ENCODE data around the gene MPP2. TPM values are rescaled to one million over a fixed set of nuclear protein-coding genes. Genes with fewer than 3 reads are reported as not detected.
"Not testable (repeated sequence)": the region's sequence is repeated elsewhere in the genome, so short reads cannot be mapped to it uniquely, and the experiment has no call there.

The MPP2 gene
- total and polyA plus RNA-seq, 11 donors, result 6.7 to 22.3 (median 13.6) TPM

DNA sequence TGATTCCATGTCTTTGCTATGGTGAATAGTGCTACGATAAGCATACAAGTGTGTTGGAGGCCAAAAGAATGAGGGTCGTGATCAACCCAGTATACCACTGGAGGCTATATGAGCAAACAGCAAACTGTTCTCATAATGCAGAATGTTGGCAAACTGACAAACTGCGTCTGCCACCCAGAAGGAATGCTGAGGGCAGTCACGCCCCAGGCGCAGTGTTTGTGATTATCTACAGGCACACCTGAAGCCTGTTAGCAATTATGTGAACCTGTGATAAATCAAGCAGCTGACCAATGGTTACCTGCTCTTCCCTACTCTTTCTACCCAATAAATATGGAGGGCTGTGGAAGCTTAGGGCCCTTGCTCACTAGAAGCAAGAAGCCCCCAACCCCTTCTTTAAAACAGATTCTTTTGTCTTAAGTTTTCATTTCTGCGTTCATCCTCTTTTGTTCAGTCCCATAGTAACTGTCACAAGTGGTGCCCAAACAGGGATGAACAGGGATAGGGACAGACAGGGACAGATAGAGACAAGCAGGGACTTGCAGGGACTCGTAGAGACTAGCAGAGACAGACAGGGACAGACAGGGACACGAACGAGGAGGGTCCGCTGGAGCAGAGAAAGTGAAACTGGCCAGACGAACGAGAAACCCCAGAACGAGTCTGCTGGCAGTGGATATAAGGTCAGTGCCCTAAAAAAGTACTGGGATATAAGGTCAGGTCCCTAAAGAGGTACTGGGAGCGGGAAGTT lies 35.2 kb downstream of the MPP2 start:
- Histone ChIP-seq H3K9me3 (no peaks in the 10 kb centered on the region), H3K27ac (peak overlapping the region in 5 of 12 donors; percentile 1 to 84 (median 20)), H3K4me3 (peak overlapping the region in 6 of 12 donors; percentile 2 to 47 (median 29)), H3K27me3 (no peaks in the 10 kb centered on the region), H3K36me3 (peaks cover 0 to 6% (median 0%) of the 10 kb centered on the region in 9 donors), H3K4me1 (peaks cover 0 to 35% (median 5%) of the 10 kb centered on the region in 12 donors)
- DNase-seq, result no peak
- WGBS, 4 donors, result 42 to 53% (median 50%) methylated on average over 14 of the region's 14 CpGs
- ATAC-seq, result peak; percentile 3 to 24 (median 6)
- intact Hi-C loops (cut with DNase I), result loop anchor here in 1 of 10 donors (10.0 kb wide), 1 partner anchor 123 kb away; no protein-coding TSS in a partner anchor
- TF ChIP-seq, protein P1, sequence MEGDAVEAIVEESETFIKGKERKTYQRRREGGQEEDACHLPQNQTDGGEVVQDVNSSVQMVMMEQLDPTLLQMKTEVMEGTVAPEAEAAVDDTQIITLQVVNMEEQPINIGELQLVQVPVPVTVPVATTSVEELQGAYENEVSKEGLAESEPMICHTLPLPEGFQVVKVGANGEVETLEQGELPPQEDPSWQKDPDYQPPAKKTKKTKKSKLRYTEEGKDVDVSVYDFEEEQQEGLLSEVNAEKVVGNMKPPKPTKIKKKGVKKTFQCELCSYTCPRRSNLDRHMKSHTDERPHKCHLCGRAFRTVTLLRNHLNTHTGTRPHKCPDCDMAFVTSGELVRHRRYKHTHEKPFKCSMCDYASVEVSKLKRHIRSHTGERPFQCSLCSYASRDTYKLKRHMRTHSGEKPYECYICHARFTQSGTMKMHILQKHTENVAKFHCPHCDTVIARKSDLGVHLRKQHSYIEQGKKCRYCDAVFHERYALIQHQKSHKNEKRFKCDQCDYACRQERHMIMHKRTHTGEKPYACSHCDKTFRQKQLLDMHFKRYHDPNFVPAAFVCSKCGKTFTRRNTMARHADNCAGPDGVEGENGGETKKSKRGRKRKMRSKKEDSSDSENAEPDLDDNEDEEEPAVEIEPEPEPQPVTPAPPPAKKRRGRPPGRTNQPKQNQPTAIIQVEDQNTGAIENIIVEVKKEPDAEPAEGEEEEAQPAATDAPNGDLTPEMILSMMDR (IDR thresholded peaks at IDR 0.05), result no peak
- no peak for TF ChIP-seq POLR2A (IDR thresholded peaks at IDR 0.05)

- 78 to 89% (median 80%) methylated on average over 6 of the region's 6 CpGs for WGBS, 4 donors
- ATAC-seq; H3K4me3 ChIP-seq; H3K9me3 ChIP-seq; DNase-seq; H3K36me3 ChIP-seq; intact Hi-C loops (cut with DNase I); H3K27ac ChIP-seq; H3K27me3 ChIP-seq: not testable (repeated sequence)
- peaks cover 0 to 23% (median 3%) of the 10 kb centered on the region in 12 donors for H3K4me1 ChIP-seq
Measured at GRCh38 chr17:43869031-43869430, 38.3 kb downstream of the MPP2 start.

GRCh38 chr17:43868226-43868994 lies 38.9 kb downstream of the MPP2 start:
- Histone ChIP-seq H3K36me3 (no peaks in the 10 kb centered on the region), H3K9me3 (no peaks in the 10 kb centered on the region), H3K4me3 (no peak overlapping the region), H3K4me1 (peaks cover 0 to 18% (median 0%) of the 10 kb centered on the region in 12 donors), H3K27ac (no peak overlapping the region), H3K27me3 (no peaks in the 10 kb centered on the region)
- DNase-seq, result no peak
- no peak for ATAC-seq
- WGBS, 4 donors, result 91 to 96% (median 92%) methylated on average over 10 of the region's 10 CpGs
- intact Hi-C loops (cut with DNase I), result no loop called here
- TF ChIP-seq, protein P1 (IDR thresholded peaks at IDR 0.05), result no peak
- TF ChIP-seq POLR2A (IDR thresholded peaks at IDR 0.05), result no peak

DNA sequence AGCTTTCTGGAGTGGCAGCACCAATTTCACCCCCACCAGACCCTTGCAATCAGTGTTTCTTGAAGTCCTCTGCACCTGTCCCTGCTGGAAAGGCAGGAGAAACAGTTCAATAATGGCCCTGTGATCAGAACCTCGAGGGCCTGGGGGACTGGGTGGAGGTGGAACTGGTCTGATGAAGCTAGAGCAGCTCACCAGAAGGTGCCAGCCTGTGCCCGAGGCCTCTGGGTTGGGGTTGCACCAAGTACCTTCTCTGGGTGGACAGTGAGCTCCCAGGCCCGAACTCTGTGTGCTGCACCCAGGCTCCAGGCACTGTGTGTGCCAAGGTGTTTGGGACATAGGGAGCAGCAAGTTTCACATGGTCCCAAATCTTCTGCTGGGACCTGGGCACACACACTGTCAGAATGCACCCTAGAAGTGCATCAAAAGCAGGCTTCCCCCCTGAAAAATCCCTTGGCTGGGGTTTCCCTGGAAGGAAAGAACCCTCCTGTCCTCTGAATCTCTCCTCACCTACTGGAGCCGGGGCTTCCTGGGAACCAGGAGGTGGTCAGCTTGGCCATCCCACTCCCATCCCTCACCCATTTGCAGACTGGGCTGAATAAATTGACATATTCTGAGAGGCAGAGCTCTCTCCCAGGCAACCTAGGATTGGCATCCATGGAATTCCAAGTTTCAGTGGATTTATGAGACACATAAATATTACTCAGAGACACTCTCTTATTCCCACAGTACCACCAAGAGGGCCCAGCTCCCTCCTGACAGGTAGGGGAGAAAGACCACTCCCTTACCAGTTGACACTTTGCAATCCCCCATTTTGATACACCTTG lies 43.0 kb downstream of the MPP2 start:
- peaks cover 6 to 33% (median 23%) of the 10 kb centered on the region in 12 donors for H3K4me1 ChIP-seq
- intact Hi-C loops (cut with DNase I), result no loop called here
- no peak overlapping the region for H3K4me3 ChIP-seq
- no peak for ATAC-seq
- H3K27me3 ChIP-seq, result no peaks in the 10 kb centered on the region
- WGBS, 4 donors, result 71 to 88% (median 80%) methylated on average over 3 to 4 of the region's 4 CpGs
- no peak overlapping the region for H3K27ac ChIP-seq
- TF ChIP-seq POLR2A (IDR thresholded peaks at IDR 0.05), result no peak
- TF ChIP-seq, protein P1 (IDR thresholded peaks at IDR 0.05), result no peak
- DNase-seq, result no peak
- H3K9me3 ChIP-seq, result no peaks in the 10 kb centered on the region
- no peaks in the 10 kb centered on the region for H3K36me3 ChIP-seq
